ENCODE measurements around the gene MRPL22. TPM values are rescaled to one million over a fixed set of nuclear protein-coding genes. Genes with fewer than 3 reads are reported as not detected.

Gene MRPL22
- total RNA-seq, 1 donor from 2014 or later: 49.1 TPM

DNA sequence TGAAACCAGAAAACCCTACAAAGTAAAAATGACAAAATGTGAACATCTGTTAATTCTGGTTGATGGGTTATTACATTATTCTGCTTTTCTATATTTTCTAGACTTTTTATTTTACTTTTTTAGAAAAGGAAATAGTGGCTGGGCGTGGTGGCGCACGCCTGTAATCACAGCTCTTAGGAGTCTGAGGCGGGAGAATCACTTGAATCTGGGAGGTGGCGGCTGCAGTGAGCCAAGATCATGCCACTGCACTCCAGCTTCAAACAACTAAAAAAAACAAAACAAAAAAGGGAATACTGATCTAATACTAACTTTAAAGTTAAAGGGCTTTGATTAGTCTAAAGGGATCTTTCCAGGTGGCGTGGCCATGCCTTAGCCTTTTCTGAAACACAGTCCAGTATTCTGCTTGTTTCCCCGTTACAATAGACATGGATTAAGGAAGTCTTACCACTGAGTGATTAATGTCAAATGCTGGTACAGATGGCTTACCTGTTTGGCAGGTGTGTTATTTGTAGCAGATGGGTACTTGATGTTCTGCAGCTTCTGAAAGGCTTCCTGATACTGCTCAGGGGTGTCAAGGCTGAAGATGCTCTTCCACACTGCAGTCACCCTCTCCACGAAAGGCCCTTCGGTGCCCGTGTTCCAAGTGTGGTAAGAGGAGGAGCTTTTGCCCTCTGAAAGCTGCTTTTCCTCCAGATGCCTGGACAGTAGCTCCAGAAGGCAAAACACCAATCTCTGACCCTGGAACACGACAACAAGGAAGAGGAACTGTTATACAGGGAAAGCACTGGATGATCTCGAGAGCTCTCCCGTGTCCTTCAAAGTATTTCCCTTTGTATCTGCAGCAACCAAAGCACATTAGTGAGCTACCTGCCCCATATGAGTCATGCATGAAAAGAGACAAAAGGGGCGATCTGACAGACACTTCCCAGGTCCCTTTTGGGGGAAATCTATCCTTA, 45.0 kb upstream of the MRPL22 start:
- no peak overlapping the region for H3K9ac ChIP-seq
- no peak overlapping the region for H3K4me2 ChIP-seq
- no peak overlapping the region for H3K4me3 ChIP-seq
- H3K27me3 Mint-ChIP-seq (ENCODE audit: insufficient read depth, low read depth): no peaks in the 10 kb centered on the region
- no peak for TF ChIP-seq EZH2phosphoT487 (IDR thresholded peaks at IDR 0.05)
- TF ChIP-seq, protein P1, sequence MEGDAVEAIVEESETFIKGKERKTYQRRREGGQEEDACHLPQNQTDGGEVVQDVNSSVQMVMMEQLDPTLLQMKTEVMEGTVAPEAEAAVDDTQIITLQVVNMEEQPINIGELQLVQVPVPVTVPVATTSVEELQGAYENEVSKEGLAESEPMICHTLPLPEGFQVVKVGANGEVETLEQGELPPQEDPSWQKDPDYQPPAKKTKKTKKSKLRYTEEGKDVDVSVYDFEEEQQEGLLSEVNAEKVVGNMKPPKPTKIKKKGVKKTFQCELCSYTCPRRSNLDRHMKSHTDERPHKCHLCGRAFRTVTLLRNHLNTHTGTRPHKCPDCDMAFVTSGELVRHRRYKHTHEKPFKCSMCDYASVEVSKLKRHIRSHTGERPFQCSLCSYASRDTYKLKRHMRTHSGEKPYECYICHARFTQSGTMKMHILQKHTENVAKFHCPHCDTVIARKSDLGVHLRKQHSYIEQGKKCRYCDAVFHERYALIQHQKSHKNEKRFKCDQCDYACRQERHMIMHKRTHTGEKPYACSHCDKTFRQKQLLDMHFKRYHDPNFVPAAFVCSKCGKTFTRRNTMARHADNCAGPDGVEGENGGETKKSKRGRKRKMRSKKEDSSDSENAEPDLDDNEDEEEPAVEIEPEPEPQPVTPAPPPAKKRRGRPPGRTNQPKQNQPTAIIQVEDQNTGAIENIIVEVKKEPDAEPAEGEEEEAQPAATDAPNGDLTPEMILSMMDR (IDR thresholded peaks at IDR 0.05): no peak
- TF ChIP-seq EZH2 (IDR thresholded peaks at IDR 0.05): no peak
- H3K27me3 ChIP-seq: no peaks in the 10 kb centered on the region
- H3K27ac Mint-ChIP-seq: no peak overlapping the region
- peaks cover 14% of the 10 kb centered on the region for H3K36me3 ChIP-seq
- H3K36me3 Mint-ChIP-seq: peaks cover 35% of the 10 kb centered on the region
- no peak overlapping the region for H3K27ac ChIP-seq
- no peaks in the 10 kb centered on the region for H3K9me3 Mint-ChIP-seq
- H2AFZ ChIP-seq (replicated peaks): no peak overlapping the region
- H3K4me1 Mint-ChIP-seq: no peaks in the 10 kb centered on the region
- H3K9me3 ChIP-seq (ENCODE audit: low read depth): no peaks in the 10 kb centered on the region
- H3K4me3 Mint-ChIP-seq: no peak overlapping the region
- no peaks in the 10 kb centered on the region for H3K79me2 ChIP-seq (ENCODE audit: low read depth)
- no peak for DNase-seq (ENCODE audit: low spot score)
- no peaks in the 10 kb centered on the region for H3K4me1 ChIP-seq
- H3F3A ChIP-seq (ENCODE audit: low read depth): no peaks in the 10 kb centered on the region
- H4K20me1 ChIP-seq (ENCODE audit: low read depth): no peaks in the 10 kb centered on the region

DNA sequence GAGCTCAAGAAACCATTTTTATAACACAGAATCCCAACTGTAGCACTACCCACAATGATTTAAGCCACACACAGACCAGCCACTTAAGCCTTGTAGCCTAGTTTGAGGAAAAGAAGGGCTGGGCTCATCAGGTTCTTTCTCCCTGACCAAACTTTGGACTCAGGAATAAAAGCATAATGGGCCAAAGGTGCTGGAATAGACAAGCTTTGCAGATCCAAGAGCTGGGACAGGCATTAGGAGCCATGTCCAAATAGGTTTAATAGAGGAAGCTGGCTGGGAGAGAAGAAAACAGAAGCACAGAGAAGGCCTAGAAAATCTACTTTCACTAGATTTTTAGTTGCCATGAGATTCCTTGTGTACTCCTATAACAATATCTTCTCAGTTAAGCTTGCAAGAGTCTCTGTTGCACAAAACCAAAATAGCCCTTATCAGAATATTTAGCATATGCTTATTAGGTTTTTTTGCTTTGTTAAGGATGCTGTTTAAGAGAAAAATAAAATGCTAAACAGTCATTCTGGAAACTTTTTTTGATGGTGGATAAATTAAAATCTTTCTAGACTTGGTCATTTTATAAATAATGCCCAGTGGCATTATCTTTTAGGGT, 44.2 kb upstream of the MRPL22 start:
- no peak overlapping the region for H3K4me3 ChIP-seq
- no peaks in the 10 kb centered on the region for H3F3A ChIP-seq (ENCODE audit: low read depth)
- H4K20me1 ChIP-seq (ENCODE audit: low read depth): no peaks in the 10 kb centered on the region
- no peak for DNase-seq (ENCODE audit: low spot score)
- H3K9me3 ChIP-seq (ENCODE audit: low read depth): no peaks in the 10 kb centered on the region
- H3K36me3 ChIP-seq: peaks cover 18% of the 10 kb centered on the region
- no peak for TF ChIP-seq EZH2 (IDR thresholded peaks at IDR 0.05)
- TF ChIP-seq, protein P1 (IDR thresholded peaks at IDR 0.05): no peak
- TF ChIP-seq EZH2phosphoT487 (IDR thresholded peaks at IDR 0.05): no peak
- no peaks in the 10 kb centered on the region for H3K4me1 ChIP-seq
- Mint-ChIP-seq H3K4me3 (no peak overlapping the region), H3K27ac (no peak overlapping the region), H3K36me3 (peaks cover 30% of the 10 kb centered on the region), H3K27me3 (ENCODE audit: insufficient read depth, low read depth) (no peaks in the 10 kb centered on the region), H3K9me3 (no peaks in the 10 kb centered on the region), H3K4me1 (no peaks in the 10 kb centered on the region)
- no peak overlapping the region for H3K27ac ChIP-seq
- no peaks in the 10 kb centered on the region for H3K79me2 ChIP-seq (ENCODE audit: low read depth)
- no peak overlapping the region for H3K9ac ChIP-seq
- H3K4me2 ChIP-seq: no peak overlapping the region
- H2AFZ ChIP-seq (replicated peaks): no peak overlapping the region
- no peaks in the 10 kb centered on the region for H3K27me3 ChIP-seq

DNA sequence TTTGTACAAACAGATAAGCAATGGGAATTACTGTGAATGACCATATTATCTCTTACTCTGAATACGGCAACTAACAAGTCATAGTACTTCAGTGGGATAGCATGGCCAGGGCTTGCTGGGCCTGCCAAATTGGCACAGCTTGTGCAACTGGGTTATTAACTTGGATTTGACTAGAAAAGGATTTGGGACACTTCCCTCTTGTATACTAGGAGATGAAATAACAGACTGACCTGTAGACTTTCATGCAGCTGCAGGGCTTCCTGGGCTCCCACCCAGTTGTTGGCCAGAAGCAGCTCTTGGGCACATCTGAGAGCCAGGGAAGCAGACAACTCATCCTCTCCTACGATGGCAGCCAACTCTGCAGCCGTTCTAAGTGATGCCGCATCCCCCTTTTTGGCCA, 42.7 kb upstream of the MRPL22 start:
- H3K27me3 ChIP-seq: no peaks in the 10 kb centered on the region
- H3K27ac ChIP-seq: no peak overlapping the region
- no peaks in the 10 kb centered on the region for H3K9me3 Mint-ChIP-seq
- H3K4me2 ChIP-seq: no peak overlapping the region
- no peaks in the 10 kb centered on the region for H3K79me2 ChIP-seq (ENCODE audit: low read depth)
- no peaks in the 10 kb centered on the region for H4K20me1 ChIP-seq (ENCODE audit: low read depth)
- DNase-seq (ENCODE audit: low spot score): no peak
- H3K27ac Mint-ChIP-seq: no peak overlapping the region
- peaks cover 21% of the 10 kb centered on the region for H3K36me3 ChIP-seq
- H3K9me3 ChIP-seq (ENCODE audit: low read depth): no peaks in the 10 kb centered on the region
- no peaks in the 10 kb centered on the region for H3K4me1 Mint-ChIP-seq
- H3K4me3 ChIP-seq: no peak overlapping the region
- no peaks in the 10 kb centered on the region for H3F3A ChIP-seq (ENCODE audit: low read depth)
- H3K9ac ChIP-seq: no peak overlapping the region
- H3K27me3 Mint-ChIP-seq (ENCODE audit: insufficient read depth, low read depth): no peaks in the 10 kb centered on the region
- TF ChIP-seq EZH2 (IDR thresholded peaks at IDR 0.05) (no peak), EZH2phosphoT487 (IDR thresholded peaks at IDR 0.05) (no peak)
- TF ChIP-seq, protein P1 (IDR thresholded peaks at IDR 0.05): no peak
- no peaks in the 10 kb centered on the region for H3K4me1 ChIP-seq
- peaks cover 27% of the 10 kb centered on the region for H3K36me3 Mint-ChIP-seq
- H2AFZ ChIP-seq (replicated peaks): no peak overlapping the region
- no peak overlapping the region for H3K4me3 Mint-ChIP-seq

Measured in neural progenitor cell (in vitro differentiated cells).